Mucosa of rectum (tissue), 2 donors: ENCODE results near the gene SCAMP3.

Experiments
- H3K27ac ChIP-seq, 2 donors: one replicate each; pipeline ENCODE4 v1.7.0; 2013; ENCODE audit warnings: inconsistent platforms in 2 of 2, low read depth in 2 of 2, low read length in 2 of 2
- H3K27me3 ChIP-seq, 2 donors: one replicate each; pipeline ENCODE4 v1.7.0; 2013; ENCODE audit warnings: low read length in 2 of 2; ENCODE audit not compliant: control insufficient read depth in 2 of 2, insufficient read depth in 2 of 2
- H3K36me3 ChIP-seq, 2 donors: one replicate each; pipeline ENCODE4 v1.7.0; 2013; ENCODE audit warnings: low read length in 2 of 2; ENCODE audit not compliant: control insufficient read depth in 2 of 2, insufficient read depth in 2 of 2
- H3K4me1 ChIP-seq, 2 donors: one replicate each; pipeline ENCODE4 v1.7.0; 2013; ENCODE audit warnings: low read length in 2 of 2, mild to moderate bottlenecking in 1 of 2; ENCODE audit not compliant: control insufficient read depth in 2 of 2, insufficient read depth in 2 of 2
- H3K4me3 ChIP-seq, 2 donors: one replicate each; pipeline ENCODE4 v1.7.0; 2013; ENCODE audit warnings: low read length in 2 of 2
- H3K9ac ChIP-seq, 2 donors: one replicate each; pipeline ENCODE4 v1.7.0; 2013; ENCODE audit warnings: low read length in 2 of 2, low read depth in 1 of 2, mild to moderate bottlenecking in 1 of 2
- H3K9me3 ChIP-seq, 2 donors: one replicate each; pipeline ENCODE4 v1.7.0; 2013; ENCODE audit warnings: low read length in 2 of 2; ENCODE audit not compliant: control insufficient read depth in 2 of 2
- donor health status: healthy.
- donor health status: Normal muscosa, but diverticular disease.

Gene SCAMP3

DNA sequence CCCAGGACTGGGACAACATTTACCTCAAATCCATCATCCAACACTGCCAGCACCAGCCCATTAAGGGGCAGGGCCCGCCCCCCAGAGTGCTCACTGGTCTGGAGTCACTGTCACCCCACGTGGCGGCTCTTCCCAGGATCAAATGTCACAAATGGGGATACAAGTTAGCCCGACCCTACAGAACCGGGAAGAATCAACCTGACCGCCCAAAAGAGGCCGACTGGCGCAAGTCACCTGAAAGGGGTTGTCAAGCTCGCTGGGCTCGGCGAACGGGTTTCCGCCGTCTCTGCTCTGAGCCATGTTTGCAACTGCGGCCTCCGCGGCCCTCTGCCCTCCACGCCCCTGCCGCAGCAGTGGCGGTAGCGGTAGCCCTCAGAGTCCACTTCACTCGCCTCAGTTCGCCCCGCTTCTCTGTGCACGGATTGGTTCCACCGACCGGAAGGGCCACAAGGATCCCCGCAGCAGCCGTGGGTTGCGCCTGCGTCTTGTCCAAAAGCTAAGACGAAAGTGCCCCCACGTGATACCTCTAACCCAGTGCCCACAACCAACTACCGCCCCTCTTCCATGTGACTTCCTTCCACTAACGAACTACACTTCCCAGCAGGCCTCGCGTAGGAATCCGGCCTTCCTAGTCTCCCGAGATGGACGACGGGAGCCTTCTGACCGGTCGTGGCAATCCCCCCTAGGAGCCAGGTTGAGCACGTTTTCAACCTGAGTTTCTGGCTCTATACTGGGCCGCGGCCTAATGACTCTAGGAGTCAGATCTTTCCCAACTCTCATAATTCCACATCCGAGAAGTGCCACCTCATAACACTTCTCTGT lies at the start of gene SCAMP3:
Gene SCAMP3 (minus strand): TSS at position 509 of the 822 bp plus-strand sequence. CDS start 209 bp downstream, at position 300.
- Histone ChIP-seq H3K36me3 (peaks cover 33 to 53% of the 10 kb centered on the region in 2 donors), H3K4me1 (peaks cover 14 to 16% of the 10 kb centered on the region in 2 donors), H3K4me3 (peak within 1 kb of the TSS; percentile 89 to 98), H3K9ac (peak within 1 kb of the TSS; percentile 76 to 80), H3K27ac (peak within 1 kb of the TSS; percentile 61 to 81), H3K27me3 (no peaks in the 10 kb centered on the region), H3K9me3 (no peaks in the 10 kb centered on the region)

DNA sequence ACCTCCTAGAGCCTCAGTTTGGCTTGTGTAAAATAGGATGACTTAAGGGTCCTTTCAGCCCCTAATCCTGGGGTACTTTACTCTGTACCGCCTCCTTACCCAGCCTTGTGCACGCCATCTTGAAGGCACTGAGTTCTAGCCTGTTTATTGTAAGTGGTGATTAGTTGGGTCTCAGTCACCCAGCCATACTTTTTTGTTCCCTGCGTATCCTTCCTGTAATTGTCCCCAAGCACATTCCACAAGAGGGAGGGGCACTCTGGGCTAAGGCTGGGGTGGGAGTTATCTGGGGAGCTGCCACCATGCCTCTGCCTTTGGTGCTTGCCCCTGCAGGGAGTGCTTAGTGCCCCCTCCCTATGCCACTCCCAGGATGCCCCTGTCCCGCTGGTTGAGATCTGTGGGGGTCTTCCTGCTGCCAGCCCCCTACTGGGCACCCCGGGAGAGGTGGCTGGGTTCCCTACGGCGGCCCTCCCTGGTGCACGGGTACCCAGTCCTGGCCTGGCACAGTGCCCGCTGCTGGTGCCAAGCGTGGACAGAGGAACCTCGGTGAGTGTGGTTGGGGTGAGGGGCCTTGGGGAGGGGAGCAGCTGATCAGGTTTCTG lies 47.4 kb upstream of the SCAMP3 start:
- Histone ChIP-seq H3K36me3 (peaks cover 11 to 20% of the 10 kb centered on the region in 2 donors), H3K9me3 (no peaks in the 10 kb centered on the region), H3K27ac (peak overlapping the region; percentile 89 to 92), H3K9ac (peak overlapping the region; percentile 83 to 97), H3K27me3 (no peaks in the 10 kb centered on the region), H3K4me1 (peaks cover 8 to 14% of the 10 kb centered on the region in 2 donors), H3K4me3 (peak overlapping the region; percentile 75 to 99)

DNA sequence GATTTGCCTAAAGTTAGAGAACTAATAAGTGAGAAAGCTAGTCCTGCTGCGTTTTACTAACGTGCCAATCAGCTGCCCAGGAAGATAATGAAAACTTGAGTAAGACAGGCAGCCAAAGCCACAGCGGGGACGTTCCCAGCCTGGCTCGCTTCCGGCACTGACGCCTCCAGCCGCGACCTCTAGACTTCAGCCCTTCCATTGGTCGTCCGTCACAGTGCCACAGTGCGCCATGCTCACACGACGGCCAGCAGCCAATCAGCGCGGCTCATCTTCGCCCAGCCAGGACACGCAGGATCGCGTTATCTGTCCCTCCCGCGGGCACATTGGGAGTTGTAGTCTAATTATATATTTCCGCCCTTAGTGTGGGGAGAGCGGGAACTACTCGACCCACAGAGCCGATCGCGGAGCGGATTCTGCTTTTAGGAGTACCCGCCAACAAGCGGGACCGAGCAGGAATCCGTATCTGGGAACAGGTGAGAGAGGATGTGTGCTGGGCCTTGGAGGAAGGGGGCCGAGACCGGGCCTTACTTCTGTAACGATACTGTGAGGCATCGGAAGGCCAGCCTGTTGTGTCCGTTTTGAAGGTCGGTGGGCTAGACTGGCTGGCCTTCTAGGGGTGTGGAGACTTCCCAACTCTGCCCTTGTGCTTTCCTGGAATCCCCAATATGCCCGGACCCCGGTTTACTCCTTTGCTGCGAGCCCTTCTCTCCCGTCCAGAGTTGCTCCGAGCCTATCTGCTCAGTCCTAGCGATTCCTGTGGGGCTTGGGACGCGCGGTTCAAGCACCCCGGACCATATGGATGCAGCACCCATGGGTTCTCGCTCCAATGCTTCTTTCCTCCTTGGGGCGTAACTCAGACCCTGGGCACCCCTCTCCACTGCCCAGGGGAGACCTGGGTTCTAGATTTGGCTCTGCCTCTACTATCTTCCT lies 46.6 kb upstream of the SCAMP3 start, which contains the start of gene FDPS:
Gene FDPS (plus strand): TSS at position 374 of the 930 bp plus-strand sequence. CDS start 924 bp downstream, outside the sequence.
- Histone ChIP-seq H3K4me3 (peak within 1 kb of the TSS; percentile 75 to 99), H3K27ac (peak within 1 kb of the TSS; percentile 89 to 92), H3K4me1 (peaks cover 8 to 17% of the 10 kb centered on the region in 2 donors), H3K9me3 (no peaks in the 10 kb centered on the region), H3K36me3 (peaks cover 11 to 20% of the 10 kb centered on the region in 2 donors), H3K27me3 (no peaks in the 10 kb centered on the region), H3K9ac (peak within 1 kb of the TSS; percentile 83 to 97)

DNA sequence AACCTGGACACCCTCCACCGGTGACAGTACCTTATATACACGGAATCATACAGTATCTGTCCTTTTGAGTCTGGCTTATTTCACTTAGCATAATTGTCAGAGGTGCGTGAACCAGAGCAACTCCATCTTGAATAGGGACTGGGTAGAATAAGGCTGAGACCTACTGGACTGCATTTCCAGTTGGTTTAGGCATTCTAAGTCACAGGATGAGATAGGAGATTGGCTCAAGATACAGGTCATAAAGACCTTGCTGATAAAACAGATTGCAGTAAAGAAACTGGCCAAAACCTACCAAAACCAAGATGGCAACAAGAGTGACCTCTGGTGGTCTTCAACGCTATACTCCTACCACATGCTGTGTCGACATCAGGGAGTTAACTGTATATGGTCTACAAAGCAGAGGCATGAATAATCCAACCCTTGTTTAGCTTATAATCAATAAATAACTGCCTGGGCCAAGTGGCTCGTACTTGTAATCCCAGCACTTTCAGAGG lies 45.1 kb upstream of the SCAMP3 start:
- H3K27ac ChIP-seq, result no peak overlapping the region
- H3K36me3 ChIP-seq, result peaks cover 4 to 10% of the 10 kb centered on the region in 2 donors
- peaks cover 8 to 17% of the 10 kb centered on the region in 2 donors for H3K4me1 ChIP-seq
- no peaks in the 10 kb centered on the region for H3K9me3 ChIP-seq
- no peaks in the 10 kb centered on the region for H3K27me3 ChIP-seq
- no peak overlapping the region for H3K4me3 ChIP-seq
- no peak overlapping the region for H3K9ac ChIP-seq

DNA sequence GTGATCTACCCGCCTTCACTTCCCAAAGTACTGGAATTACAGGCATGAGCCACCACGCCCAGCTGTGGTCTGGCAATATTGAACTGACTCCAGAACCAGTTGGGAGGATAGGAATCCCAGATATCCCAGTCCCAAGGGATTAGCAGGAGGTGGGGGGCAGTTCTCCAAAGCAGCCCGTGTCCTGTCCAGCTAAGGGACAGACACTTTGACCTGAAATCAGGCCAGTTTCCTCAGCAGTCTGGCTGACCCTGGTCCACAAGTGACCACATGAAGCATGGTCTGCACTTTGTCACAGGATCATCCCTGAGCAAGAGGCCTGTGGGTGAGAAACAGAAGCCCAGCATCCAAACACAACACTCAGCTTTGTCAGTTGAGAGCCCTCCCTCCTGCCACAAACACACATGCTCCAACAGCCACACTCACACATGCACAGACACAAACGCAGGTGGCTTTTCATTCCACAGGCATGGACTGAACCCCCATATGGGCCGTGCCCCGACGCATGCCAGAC lies 43.8 kb upstream of the SCAMP3 start:
- peaks cover 12 to 20% of the 10 kb centered on the region in 2 donors for H3K4me1 ChIP-seq
- H3K36me3 ChIP-seq, result peaks cover 0 to 2% of the 10 kb centered on the region in 2 donors
- no peak overlapping the region for H3K9ac ChIP-seq
- no peak overlapping the region for H3K27ac ChIP-seq
- no peaks in the 10 kb centered on the region for H3K27me3 ChIP-seq
- no peaks in the 10 kb centered on the region for H3K9me3 ChIP-seq
- H3K4me3 ChIP-seq, result no peak overlapping the region

DNA sequence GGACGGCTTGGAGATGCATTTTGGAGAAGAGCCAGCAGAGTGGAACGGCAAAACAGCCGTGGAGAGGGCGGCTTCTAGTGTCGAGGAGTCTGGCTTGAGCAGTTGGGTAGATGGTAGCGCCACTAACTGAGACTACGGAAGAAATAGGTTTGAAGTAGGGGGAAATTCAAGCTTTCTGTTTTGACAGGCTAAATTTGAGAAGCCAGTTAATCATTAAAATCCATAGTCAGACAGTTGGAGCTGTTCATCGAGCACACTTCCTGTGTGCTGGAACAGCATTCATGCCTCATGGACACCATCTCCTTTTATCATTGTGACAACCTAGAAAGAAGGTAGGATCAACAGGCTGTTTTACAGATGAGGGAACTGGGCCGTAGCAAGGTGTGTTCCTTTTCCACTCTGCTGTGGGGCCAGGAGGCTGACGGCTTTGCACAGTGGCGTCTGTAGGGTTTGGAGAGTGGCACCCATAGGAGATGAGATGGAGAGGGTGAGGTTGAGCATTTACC lies 42.5 kb upstream of the SCAMP3 start:
- Histone ChIP-seq H3K9ac (no peak overlapping the region), H3K36me3 (no peaks in the 10 kb centered on the region), H3K4me3 (peak overlapping the region in 1 of 2 donors; percentile 43), H3K9me3 (no peaks in the 10 kb centered on the region), H3K27ac (peak overlapping the region in 1 of 2 donors; percentile 27), H3K4me1 (peaks cover 13 to 22% of the 10 kb centered on the region in 2 donors), H3K27me3 (no peaks in the 10 kb centered on the region)

DNA sequence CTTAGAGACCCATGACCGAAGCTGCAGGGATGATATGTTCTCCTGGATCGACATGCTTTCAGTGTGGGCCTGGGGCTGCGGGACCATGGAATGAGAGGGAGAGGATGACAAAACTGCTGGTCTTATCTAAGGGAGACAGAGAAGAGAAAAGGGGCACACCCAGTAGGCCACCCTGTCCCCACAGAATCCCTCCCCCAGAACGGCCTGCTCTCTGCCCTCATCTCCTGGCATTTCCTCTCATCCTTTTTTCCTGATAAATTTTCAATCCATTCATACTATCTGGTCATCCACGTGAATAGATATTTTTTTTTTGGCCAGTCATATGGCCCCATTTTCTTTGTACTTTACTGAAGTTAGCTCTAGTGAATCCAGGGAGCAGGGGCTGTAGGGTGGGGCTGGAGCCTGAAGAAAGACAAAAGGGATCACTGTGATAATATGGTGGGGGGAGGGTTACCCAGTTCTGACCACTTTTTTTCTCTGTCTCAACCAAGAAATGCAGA lies 39.2 kb upstream of the SCAMP3 start, which contains the start of gene PKLR:
Gene PKLR (minus strand): TSS at position 97 of the 500 bp plus-strand sequence. CDS start 43 bp downstream, at position 54.
- peaks cover 9 to 16% of the 10 kb centered on the region in 2 donors for H3K4me1 ChIP-seq
- peak within 1 kb of the TSS in 1 of 2 donors; percentile 16 for H3K27ac ChIP-seq
- no peak within 1 kb of the TSS for H3K9ac ChIP-seq
- no peaks in the 10 kb centered on the region for H3K36me3 ChIP-seq
- peaks cover 0 to 2% of the 10 kb centered on the region in 2 donors for H3K27me3 ChIP-seq
- no peaks in the 10 kb centered on the region for H3K9me3 ChIP-seq
- H3K4me3 ChIP-seq, result no peak within 1 kb of the TSS

DNA sequence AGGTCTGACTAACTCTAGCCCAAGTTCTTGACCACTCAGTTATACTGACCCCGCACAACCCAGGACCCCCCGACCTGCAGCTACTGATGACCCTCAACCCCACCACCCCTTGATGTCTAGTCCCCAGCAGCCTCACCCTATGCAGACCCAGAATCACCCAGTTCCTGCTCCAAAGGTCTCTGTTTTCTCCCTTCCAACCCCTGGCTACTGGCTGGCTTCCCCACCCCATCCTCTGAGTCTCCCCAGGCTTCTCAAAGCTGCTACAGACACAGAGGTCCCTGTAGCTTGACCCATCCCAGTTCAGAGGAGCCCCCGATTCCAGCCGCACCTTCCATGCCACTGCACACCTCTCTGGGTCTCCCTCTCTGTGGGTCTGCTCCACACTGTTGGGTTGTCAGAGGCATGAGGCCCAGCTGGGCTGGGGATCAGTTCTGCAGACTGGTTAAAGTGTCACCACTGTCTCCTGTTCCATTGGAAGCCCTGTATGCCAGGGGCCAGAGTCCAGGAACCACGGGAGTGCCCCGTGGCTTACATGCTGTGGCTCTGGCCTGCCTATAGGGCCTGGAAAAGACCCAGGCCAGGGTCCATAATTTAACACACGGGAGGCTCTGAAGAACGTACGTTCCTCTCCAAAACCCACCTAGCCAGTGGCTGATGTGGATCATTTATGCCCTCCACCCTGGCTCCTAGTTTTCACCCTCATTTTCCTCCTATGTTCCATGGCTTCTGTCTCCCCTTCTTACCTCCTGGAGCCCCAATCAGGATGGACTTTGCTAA lies 38.6 kb upstream of the SCAMP3 start:
- no peak overlapping the region for H3K4me3 ChIP-seq
- H3K27me3 ChIP-seq, result peaks cover 3 to 5% of the 10 kb centered on the region in 2 donors
- H3K9ac ChIP-seq, result no peak overlapping the region
- peaks cover 9 to 13% of the 10 kb centered on the region in 2 donors for H3K4me1 ChIP-seq
- H3K9me3 ChIP-seq, result no peaks in the 10 kb centered on the region
- H3K36me3 ChIP-seq, result no peaks in the 10 kb centered on the region
- H3K27ac ChIP-seq, result peak overlapping the region in 1 of 2 donors; percentile 16
